Measurements from ENCODE around the gene NOL7.
A peak's percentile ranks its signal among the peaks of the same experiment; 100 is the strongest.

The NOL7 gene

DNA sequence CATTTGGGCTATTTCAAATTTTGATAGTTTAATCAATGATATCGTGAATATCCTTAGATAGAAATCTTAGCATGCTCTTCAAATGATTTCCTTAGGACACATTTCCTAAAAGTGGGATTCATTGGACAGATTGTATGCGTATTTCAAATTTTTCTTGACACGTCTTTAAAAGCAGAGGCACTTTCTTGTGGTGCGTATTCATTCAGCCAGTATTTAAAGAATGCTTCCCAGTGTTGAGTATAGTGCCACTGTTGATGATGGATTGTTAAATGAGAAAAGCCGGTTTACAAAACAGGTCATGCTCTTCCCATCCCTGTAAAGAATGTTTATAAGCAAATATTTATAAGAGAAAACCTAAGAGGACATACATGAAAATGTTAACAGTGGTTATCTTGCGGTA, 15.1 kb upstream of the NOL7 start:
- no peak for DNase-seq

DNA sequence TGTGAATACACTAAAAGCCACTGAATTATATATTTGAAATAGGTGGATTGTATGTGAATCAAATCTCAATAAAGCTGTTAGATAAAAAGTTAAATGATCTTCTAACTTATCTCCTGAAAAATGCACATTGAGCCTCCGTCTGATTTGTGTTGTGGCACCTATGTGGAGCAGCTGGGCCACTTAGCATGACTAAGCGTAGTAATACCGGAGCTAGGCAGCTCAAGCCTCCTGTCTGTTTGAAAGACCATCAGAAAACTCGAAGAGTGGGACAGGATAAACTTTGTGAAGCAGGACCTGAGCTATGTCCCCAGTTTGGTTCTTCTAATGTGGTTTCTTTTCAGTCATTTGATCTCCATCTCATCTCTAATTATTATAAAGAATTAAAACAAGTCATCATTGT, 11.0 kb upstream of the NOL7 start:
- DNase-seq, result no peak

DNA sequence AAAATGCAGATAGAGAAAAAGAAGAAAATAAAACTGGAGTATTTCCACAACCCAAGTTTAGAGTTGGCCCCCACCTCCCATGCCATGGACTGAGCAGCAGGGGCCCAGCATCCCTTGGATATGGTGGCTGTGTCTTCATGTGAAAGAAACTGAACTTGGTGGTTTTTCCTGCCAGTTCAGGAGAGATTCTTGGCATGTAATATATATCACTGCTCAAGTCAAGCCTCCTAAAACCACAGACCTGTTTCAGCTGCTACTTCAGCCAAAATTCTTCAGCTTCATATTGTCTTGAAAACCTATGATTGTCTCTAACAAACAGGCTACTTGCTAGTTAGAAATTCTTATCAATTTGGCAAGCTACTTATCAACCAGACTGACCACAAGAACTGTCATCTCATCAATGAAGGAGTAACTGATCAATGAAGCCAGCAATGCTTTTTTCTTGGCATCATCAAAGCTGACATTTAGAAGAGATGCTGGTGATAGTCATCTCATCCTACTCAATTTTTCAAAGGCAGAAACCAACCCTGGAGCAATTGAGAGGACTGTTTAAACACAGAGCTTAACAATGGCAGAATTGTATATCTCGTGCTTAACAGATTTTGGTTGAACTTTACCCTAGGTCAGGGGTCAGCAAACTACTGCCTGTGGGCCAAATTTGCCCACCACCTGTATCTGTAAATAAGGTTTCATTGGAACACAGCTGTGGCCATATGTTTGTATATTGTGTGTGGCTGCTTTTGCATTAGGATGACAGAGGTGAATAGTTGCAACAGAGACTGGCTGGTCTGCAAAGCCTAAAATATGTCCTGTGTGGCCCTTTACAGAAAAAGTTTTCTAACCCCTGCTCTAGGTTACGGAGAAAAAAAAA, 10.4 kb upstream of the NOL7 start:
- no peak for DNase-seq

DNA sequence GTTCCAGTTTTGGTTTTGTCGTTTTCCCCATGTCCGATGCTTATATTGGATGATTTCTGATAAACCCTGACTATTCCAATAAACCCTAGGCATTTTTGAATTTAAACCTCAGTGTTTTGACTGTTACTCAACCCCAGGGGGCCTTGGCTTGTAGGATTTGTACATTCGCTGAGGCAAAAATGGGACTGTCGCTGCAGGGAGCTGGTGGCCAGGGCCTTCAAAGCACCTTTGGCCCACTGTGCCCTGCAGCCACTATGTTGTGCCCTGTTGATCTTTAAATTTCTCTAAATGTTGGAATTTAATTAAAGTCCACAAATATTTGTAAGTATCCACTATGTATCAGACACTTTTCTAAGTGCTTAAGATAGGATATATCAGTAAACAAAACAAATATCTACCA, 9.5 kb upstream of the NOL7 start:
- DNase-seq, result no peak

DNA sequence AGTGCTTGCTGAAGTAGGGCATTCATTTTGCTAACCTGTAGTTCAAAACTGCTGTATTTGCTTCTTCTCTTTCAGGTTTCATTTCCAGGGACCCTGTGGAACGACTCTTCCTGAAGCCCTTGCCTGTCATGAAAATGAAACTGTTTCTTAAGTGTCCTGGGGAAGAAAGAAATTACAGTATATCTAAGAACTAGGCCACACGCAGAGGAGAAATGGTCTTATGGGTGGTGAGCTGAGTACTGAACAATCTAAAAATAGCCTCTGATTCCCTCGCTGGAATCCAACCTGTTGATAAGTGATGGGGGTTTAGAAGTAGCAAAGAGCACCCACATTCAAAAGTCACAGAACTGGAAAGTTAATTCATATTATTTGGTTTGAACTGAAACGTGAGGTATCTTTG, 3.4 kb upstream of the NOL7 start:
- DNase-seq, result no peak

DNA sequence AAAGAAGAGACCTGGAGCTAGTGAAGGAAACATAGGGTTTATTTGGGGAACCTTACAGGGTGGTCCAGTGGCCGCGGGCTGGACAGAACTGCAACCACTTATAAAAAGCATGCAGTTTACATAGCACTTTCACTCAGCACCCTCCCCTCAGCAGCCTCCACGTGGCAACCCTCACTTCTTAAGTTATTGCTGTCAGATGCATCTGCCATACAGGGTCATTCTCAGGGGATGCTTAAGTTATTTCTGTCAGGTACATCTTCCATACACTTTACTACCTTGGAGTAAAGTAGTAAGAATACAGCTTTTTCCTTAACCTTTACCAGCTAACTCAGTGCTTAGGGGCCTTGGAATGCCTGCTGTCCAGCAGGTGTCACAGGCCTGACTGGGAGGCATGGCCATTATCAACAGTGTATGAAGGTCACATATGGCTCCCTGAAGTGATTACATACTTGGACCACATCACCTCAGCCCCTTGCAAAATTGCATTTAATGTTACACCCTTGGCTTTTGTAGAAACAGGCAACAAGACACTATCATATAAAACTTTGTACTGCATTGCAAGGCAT, 2.0 kb upstream of the NOL7 start:
- no peak for DNase-seq

DNA sequence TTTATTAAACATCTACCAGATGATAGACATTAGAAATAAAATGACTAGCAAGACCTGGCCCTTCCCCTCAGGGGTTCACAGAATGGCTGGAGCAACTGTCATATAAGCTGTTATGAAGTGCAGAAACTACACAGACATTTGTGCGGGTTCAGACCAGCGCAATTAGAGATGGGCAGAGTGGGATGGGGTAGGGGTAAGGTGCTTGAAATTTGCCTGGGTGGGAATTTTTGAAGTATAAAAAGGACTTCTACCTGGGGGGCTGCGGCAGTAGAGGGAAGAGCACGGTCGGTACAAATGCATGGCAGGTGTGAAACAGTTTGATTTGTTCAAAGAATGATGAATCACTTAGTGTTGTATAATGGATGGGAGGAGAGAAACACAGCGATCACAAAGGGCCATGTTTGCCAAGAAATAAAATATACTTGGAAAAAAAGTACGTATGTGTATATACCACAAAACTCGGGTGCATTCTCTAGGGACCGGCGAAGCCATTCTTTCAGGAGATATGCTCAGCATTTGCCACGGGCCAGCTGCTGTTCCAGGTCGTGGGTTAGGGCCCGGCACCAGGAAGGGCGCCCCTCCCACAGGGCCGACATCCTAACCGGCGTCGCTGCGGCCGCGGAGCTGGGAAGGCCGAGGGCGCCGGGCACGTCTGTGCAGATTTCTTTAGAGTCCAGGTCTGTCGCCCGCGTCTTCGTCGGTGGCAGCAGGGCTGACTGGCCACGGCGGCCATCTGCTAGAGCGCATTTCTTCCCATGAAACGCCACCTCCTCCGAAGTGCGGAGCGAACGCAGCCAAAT, 809 bp upstream of the NOL7 start:
- DNase-seq, result no peak

DNA sequence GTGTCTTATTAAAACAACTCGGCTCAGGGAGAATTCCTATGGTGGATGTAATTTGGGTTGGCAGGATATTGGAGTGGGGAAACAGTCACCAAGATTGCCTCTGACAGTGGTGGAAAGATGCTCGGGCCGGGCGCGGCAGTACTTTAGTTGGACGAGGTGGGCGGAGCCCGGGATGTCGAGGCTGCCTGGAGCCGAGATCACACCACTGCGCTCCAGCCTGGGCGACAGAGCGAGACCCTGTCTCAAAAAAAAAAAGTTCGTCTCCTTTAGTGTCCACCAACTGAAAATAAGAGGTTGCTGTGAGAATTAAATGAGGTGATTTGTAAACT, 621 bp downstream of the NOL7 start:
- DNase-seq, result peak; percentile 12 to 39

DNA sequence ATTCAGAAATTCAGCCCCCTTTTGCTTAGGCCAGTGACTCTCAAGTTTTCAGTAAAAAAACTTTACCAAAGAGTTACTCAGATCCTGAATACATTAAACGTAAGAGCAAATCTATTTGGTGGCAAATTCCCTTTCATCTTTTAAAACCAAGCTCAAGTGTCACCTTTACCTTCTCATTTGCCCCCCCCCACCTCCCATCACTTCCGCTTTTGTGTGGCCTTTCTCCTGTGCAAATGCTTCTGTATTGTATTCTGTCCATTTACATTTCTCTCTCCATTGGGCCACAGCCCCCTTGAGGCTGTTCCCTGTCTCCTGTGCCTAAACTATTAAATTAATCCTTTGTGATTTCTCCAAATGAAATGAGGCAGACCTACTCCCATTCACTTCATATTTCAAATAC, 1.9 kb downstream of the NOL7 start:
- DNase-seq, result no peak

DNA sequence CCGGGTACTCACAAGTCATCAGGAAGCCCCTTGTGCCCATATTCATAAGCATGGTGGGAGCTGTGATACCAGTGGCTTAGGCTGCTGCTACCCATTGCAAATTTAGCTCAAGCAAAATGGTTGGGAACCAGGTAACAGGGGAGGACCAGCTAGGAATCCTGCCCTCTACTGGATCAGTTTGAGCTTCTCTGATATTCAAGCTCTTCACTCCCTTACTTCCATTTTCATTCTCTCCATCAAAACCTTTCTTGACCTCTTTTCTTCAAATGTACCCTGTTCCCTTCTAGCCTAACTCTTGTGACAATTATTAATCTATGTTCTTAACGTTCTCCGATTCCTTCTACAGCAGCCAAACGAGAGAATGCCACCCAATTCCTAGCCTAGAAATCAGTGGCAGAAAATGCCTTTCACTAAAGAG, 9.7 kb downstream of the NOL7 start:
- peak in 1 of 2 donors; percentile 52 for DNase-seq

DNA sequence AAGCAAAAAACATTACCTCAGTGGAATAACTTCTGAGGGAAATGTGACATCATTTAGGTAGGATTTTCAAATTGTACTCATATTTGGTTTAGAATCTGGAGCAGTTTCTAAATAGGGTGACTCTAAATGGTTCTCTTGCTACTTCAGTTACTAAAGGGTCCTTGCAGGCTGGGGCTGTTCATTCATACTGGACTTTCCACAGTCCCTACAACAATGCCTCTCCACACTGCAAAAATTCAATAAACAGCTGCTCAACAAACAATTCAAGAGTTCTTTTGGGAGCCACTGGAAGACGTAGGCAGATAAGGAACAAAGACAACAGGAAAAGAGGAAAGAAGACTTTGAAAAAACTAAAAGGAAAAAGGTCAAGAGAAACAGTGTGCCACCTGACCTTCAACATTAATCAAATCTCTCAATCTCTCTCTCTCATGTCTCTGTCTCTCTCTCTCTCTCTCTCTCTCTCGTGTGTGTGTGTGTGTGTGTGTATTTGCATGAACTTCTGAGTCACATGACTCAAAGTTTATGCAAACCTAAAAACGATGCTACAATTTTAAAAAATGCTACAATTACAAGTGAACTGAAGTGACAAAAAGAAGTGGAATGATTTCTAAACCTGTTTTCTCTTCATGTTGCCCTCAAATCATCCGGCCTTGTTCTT, 14.5 kb downstream of the NOL7 start:
- DNase-seq, result no peak

DNA sequence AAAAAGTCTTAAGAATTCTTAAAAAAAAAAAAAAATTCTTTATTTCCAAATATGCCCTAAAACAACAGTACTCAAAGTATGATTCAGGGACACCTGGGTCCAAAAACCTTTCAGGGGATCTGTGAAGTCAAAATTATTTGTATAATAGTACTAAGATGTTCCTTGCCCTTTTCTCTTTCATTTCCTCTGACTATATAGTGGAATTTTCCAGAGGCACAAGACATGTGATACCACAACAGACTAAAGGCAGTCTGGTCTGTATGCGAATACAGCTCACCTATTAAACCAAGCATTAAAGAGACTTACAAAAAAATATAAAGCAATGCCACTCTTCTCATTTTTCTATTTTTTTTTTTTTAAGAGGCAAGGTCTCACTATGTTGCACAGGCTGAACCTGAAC, 15.4 kb downstream of the NOL7 start:
- DNase-seq, result no peak

DNA sequence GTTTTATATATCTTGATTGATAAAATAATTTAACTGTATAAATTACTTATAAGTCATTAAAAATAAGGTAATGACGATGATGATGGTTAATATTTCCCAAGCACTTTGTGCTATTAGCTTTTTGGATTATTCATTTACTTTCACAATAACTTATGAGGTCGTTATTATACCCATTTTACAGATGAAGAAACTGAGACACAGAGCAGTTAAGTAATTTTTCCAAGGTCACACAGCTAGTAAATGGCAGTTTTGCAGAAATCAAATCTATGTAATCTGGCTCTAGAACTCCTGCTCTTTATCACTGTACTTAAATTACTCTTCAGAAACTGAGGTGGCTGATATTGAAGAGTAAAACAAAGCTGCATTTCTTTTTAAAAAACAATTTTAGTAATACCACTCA, 18.2 kb downstream of the NOL7 start:
- no peak for DNase-seq

DNA sequence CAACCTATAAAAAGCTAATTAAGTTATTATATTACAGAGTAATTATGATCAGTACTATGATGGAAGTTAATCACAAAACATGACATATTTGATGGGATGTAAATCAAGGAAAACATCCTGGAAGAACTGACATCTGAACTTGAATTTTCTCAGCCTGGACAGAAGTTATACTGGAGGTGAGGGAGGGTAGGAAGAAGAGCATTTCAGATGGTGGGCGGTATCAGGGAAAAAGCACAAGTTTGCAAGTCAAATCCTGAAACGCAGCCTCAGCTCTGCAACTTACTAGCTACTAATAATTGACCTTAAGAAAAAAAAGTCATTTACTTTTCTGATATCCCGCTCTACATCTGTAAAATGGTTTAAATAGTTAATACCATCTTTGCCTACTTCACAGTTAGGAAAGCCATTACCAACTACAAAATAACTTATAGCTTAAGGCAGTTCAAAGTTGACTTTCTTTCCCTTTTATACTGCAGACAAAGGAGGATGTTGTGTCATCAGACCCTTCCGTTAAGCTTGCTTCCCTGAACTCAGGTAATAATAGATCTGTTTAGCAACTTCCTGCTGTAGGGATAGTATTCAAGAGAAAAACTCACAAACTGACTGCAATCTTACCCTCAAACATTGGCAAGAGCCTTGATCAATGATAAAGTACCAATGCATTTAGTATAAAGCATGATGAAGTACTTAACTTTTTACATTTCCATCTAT, 21.0 kb downstream of the NOL7 start:
- no peak for DNase-seq

DNA sequence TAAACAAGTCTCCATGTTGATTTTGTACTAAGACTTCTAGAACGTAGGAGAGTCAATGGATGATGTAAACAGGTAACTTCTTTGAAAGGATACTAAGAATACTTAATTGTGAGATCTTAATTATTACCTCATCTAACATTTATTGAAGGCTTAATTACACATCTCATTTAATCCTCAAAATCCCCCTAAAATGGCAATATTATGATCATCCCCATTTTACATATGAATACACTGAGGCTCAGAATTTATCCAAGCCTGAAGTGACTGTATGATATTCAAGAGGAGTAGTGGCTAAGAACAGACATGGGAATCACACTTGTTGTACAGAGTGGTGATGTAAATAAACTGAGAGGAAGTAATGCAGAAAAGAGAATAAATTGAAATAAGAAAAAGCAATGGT, 22.9 kb downstream of the NOL7 start:
- no peak for DNase-seq

DNA sequence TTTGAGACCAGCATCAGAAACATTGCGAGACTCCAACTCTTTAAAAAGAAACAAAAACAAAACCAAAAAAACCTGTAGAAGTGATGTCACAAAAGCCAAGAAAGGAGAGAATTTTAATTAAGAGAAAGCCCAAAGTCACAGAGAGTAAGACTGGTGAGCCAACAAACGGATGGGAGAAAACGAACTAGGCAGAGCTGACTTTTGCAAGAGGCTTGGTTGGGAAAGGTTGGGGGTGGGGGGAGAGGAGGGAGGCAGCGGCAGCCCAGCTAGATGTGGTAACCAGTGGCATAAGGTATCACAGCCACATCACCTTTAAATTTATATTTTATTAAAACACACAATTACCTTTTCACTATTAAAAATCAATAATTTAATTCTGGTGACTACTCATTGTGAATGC, 23.5 kb downstream of the NOL7 start:
- no peak for DNase-seq

DNA sequence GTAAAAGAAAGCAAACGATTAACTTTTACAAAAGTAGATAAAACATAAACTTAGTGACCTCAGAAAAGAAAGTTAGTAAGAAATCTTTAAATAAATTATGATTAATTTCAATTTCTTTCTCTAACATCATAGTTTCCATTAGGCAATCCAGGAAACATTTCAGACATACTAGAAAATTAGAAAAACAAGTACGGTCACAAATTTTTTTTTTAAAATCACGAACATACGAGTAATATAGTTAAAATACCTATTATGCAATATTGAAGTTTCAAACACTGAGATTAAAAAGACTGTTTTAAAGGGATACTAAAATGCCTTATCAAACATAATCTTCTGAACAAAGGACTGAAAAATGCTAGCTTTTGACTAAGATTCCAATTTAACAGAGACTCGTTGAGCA, 26.2 kb downstream of the NOL7 start:
- DNase-seq, result no peak

DNA sequence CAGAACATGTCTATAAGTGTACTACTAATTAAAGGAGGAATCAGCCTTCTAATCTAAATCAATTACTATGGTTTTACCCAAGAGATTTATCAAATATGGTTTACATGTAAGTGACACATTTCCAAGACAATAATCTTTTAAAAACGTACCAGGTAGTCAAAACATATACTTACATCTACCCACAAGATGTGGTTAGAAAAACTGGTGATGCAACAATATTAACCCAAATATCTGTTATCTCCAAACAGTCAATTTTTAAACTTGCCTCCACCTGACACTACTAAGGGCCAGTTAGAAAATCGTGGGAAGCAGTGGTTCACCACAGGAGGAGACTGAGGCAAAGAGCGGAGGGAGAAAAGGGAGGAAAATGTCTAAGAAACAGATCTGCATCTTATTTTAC, 28.0 kb downstream of the NOL7 start:
- no peak for DNase-seq

DNA sequence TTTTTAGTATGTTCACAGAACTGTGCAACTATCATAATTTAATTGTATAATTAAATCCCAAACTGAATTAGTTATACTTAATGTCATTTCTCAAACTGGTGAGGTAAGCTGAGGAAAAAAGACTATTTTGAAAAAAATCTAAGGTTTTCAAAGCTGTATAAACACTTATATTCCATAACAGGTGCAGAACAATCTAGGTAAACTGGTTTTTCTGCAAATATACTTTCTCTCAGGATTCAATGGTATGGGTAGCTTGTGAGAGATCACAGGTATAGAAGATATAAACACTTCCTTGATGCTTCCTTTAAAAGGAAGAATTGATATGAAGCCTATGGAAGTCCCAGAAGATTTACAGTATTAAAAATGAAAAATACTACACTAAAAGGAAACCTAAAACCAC, 33.7 kb downstream of the NOL7 start:
- no peak for DNase-seq

DNA sequence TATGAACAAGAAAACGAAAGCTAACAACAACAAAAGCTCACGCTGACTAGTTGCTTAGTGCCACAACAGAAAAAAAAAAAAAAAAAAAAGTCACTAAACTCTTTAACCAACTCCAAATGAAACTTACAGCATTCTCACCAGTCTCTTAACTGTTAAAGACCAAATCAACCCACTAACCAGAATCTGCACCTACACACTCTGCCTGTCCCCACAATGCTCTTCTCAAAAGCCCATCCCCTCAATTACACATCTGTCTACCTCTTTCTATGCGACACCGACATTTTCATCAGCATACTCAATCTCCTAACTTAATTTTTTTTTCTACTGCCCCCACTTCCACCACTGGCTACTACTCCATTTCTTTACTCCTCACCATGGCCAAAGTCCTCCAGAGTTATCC, 34.3 kb downstream of the NOL7 start:
- no peak for DNase-seq

DNA sequence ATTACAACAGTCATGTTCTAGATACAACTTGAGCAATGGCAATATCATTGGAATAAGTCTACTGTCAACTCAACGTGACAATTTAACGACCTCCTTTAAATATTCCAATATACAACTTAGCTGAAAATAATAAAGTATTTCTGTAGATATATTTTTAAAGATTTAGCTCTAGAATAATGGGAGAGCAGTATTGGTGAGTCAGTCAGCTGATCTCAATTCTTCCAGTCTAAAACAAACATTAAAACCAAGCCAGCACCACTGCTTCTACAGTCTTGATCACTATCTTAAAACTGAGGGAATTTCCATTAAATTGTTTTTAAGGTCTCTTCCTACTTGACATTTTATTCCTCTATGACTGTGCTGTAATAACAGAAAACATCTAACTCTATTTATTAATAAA, 38.2 kb downstream of the NOL7 start:
- DNase-seq, result no peak

DNA sequence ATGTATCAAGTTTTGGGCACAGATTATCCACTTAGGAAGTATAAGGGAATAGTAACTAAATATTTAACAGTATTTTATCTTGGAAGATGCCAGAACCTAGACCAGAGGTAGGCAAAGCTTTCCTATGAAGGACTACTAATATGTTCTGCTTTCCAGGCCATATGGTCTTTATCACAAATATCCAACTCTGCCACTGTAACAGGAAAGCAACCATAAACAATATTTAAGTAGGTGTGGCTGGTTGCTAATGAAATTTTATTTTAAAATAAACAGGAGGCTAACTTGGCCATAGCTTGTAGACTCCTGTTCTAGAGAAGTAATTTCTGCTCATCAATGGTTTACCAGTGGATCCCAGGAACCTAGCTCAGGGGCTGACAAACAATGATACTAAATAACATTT, 39.4 kb downstream of the NOL7 start:
- DNase-seq, result no peak

DNA sequence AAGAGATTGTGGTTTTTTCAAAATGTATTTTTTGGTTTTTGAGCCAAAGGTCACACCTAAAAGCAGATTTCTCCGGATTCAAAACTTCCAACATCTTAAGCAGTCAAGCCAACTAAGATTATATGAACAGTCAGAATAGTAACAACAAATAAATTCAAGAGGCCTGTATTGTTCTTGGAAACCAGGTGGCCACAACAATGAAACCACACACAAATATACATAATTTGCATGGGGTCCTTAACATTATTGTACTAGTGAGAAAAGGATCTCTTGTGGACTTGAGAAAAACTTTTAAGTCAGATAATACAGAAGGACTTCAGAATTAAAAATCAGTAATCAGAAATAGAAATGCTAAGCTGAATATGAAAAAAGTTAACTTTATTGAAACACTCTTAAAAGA, 40.6 kb downstream of the NOL7 start:
- no peak for DNase-seq

Measured in CD4-positive, alpha-beta T cell treated with Interleukin-1 beta for 1 hour (primary cell).